Esophagus squamous epithelium (tissue), 4 donors: ENCODE data around the gene FOCAD.

Source experiments
- POLR2A ChIP-seq, 4 donors: fragments of 450-650 bp; IDR thresholded peaks; one replicate each; pipeline ENCODE4 v1.6.1; 2017; ENCODE audit warnings: antibody characterized with exemption in 4 of 4, mild to moderate bottlenecking in 4 of 4, moderate library complexity in 3 of 4
- TF ChIP-seq, protein P1 (sequence below), 6 experiments: fragments of 450-650 bp in 4 of 6; fragments of 200-600 bp in 2 of 6; sonication (generic) in 2 of 6; IDR thresholded peaks; one replicate each; pipeline ENCODE4 v1.5.1; 2016 to 2019; ENCODE audit warnings: antibody characterized with exemption in 6 of 6, mild to moderate bottlenecking in 4 of 6, moderate library complexity in 4 of 6

DNA sequence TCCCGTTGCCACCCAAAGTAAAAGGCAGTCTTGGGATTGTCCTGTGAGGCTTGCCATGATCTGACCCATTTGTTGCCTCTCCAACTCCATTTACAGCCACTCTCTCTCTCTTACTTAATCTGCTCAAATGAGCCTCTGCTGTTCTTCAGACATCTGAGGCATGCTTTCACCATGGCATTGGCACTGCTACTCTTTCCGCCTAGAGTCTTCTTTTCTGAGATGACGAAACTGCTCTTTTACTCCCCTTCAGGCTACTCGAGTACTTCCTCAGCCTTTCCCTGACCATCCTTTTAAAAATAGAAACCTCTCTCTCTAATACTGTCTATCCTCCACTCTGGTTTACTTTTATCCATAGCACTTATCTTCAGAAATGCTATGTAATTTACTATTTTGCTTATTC, 9.0 kb downstream of the FOCAD start:
- TF ChIP-seq, protein P1, sequence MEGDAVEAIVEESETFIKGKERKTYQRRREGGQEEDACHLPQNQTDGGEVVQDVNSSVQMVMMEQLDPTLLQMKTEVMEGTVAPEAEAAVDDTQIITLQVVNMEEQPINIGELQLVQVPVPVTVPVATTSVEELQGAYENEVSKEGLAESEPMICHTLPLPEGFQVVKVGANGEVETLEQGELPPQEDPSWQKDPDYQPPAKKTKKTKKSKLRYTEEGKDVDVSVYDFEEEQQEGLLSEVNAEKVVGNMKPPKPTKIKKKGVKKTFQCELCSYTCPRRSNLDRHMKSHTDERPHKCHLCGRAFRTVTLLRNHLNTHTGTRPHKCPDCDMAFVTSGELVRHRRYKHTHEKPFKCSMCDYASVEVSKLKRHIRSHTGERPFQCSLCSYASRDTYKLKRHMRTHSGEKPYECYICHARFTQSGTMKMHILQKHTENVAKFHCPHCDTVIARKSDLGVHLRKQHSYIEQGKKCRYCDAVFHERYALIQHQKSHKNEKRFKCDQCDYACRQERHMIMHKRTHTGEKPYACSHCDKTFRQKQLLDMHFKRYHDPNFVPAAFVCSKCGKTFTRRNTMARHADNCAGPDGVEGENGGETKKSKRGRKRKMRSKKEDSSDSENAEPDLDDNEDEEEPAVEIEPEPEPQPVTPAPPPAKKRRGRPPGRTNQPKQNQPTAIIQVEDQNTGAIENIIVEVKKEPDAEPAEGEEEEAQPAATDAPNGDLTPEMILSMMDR (IDR thresholded peaks at IDR 0.05): no peak
- no peak for TF ChIP-seq POLR2A (IDR thresholded peaks at IDR 0.05)
